ENCODE measurements around the gene SH2D3A.

DNA sequence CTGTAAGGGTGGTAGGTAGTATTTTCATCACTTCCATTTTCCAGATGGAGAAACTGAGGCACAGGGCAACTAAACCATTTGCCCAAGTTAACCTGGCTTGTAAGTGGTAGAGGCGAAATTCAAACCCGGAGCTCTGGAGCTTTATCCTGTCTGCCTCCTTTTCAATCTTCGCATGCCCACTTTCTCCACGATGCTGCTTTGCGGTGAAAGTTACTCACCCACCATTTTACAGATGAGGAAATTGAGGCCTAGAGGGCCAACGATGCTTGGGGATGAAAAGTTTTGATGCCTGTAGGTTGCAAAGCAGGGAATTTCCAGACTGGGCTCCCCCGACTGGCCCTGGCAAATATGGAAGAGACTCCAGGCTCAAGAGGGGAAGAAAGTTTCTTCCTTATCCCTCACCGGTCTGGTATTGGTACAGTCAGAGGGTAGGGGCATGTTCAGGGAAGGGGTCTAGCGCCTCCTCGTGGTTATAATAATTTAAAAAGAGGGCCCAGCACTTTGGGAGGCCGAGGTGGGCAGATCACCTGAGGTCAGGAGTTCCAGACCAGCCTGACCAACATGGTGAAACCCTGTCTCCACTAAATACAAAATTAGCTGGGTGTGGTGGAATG, 1.9 kb upstream of the SH2D3A start:
- no peak for TF ChIP-seq SIN3A (IDR thresholded peaks at IDR 0.05; ENCODE audit: borderline replicate concordance, insufficient read depth, low read depth, low read length)
- TF ChIP-seq, protein P1, sequence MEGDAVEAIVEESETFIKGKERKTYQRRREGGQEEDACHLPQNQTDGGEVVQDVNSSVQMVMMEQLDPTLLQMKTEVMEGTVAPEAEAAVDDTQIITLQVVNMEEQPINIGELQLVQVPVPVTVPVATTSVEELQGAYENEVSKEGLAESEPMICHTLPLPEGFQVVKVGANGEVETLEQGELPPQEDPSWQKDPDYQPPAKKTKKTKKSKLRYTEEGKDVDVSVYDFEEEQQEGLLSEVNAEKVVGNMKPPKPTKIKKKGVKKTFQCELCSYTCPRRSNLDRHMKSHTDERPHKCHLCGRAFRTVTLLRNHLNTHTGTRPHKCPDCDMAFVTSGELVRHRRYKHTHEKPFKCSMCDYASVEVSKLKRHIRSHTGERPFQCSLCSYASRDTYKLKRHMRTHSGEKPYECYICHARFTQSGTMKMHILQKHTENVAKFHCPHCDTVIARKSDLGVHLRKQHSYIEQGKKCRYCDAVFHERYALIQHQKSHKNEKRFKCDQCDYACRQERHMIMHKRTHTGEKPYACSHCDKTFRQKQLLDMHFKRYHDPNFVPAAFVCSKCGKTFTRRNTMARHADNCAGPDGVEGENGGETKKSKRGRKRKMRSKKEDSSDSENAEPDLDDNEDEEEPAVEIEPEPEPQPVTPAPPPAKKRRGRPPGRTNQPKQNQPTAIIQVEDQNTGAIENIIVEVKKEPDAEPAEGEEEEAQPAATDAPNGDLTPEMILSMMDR (IDR thresholded peaks at IDR 0.05), result no peak; the same call in 1 of the 2 replicates
- no peak for TF ChIP-seq TCF7L2 (IDR thresholded peaks at IDR 0.05; ENCODE audit: low read depth, low read length)
- no peak for TF ChIP-seq POLR2AphosphoS5 (IDR thresholded peaks at IDR 0.05; ENCODE audit: low read depth, low read length)
- TF ChIP-seq, protein P2, sequence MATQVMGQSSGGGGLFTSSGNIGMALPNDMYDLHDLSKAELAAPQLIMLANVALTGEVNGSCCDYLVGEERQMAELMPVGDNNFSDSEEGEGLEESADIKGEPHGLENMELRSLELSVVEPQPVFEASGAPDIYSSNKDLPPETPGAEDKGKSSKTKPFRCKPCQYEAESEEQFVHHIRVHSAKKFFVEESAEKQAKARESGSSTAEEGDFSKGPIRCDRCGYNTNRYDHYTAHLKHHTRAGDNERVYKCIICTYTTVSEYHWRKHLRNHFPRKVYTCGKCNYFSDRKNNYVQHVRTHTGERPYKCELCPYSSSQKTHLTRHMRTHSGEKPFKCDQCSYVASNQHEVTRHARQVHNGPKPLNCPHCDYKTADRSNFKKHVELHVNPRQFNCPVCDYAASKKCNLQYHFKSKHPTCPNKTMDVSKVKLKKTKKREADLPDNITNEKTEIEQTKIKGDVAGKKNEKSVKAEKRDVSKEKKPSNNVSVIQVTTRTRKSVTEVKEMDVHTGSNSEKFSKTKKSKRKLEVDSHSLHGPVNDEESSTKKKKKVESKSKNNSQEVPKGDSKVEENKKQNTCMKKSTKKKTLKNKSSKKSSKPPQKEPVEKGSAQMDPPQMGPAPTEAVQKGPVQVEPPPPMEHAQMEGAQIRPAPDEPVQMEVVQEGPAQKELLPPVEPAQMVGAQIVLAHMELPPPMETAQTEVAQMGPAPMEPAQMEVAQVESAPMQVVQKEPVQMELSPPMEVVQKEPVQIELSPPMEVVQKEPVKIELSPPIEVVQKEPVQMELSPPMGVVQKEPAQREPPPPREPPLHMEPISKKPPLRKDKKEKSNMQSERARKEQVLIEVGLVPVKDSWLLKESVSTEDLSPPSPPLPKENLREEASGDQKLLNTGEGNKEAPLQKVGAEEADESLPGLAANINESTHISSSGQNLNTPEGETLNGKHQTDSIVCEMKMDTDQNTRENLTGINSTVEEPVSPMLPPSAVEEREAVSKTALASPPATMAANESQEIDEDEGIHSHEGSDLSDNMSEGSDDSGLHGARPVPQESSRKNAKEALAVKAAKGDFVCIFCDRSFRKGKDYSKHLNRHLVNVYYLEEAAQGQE (IDR thresholded peaks at IDR 0.05; ENCODE audit: insufficient read depth in 1 of 2, low read depth in 2 of 2, low read length in 1 of 2), result no peak
